AG10803 (cell line): ENCODE measurements around the gene HNRNPUL2.

Source experiments
- DNase-seq: peaks from one replicate; pipeline ENCODE4 v3.0.0; 2010; ENCODE audit warnings: low read depth
- H3K4me3 ChIP-seq: 2 replicates; pipeline ENCODE4 v1.5.1; 2011; ENCODE audit warnings: mild to moderate bottlenecking, low read length, control low read depth
- TF ChIP-seq, protein P1 (sequence below): conservative IDR thresholded peaks from 2 replicates; pipeline ENCODE4 v1.5.1; 2011; ENCODE audit warnings: mild to moderate bottlenecking, low read length, control low read depth, inconsistent platforms

HNRNPUL2 gene

DNA sequence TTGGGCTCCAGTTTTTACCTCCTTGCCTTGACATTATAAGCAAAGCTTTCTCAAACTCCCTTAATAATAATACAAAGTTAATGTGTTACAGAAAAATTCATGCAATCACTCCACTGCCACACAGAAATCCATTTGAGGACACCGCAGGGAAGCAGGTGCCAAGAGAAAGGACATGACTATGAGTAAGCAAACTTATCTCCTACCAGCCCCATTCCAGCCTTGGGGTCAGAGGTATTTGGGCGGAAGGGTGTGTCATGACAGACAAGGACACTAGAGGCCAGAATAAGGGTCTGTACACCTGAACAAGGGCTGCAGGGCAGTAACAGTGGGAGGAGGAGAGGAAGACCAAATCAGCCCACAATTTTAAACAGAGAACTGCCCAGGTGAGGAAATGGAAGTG lies 13.9 kb downstream of the HNRNPUL2 start:
- TF ChIP-seq, protein P1, sequence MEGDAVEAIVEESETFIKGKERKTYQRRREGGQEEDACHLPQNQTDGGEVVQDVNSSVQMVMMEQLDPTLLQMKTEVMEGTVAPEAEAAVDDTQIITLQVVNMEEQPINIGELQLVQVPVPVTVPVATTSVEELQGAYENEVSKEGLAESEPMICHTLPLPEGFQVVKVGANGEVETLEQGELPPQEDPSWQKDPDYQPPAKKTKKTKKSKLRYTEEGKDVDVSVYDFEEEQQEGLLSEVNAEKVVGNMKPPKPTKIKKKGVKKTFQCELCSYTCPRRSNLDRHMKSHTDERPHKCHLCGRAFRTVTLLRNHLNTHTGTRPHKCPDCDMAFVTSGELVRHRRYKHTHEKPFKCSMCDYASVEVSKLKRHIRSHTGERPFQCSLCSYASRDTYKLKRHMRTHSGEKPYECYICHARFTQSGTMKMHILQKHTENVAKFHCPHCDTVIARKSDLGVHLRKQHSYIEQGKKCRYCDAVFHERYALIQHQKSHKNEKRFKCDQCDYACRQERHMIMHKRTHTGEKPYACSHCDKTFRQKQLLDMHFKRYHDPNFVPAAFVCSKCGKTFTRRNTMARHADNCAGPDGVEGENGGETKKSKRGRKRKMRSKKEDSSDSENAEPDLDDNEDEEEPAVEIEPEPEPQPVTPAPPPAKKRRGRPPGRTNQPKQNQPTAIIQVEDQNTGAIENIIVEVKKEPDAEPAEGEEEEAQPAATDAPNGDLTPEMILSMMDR: no peak
- no peak for DNase-seq

DNA sequence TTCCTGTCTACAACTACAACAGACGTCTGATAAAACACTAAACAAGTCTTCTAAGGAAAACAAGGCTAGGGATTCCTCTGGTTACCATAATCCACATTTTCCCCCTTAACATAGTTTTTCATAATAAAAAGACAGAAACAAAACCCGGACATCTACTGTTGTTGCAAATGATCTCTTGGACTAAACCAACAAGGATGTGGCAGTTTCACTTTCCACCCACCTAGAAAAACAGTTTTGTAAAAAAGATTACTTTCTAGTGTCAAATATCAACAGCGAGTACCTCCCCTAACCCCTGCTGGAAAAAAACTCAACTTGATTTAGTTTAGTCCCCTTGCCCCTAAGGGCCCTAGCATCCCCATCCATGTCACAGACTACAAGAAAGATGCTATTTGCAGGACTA lies 14.4 kb downstream of the HNRNPUL2 start:
- no peak for DNase-seq
- TF ChIP-seq, protein P1: no peak
- no peak overlapping the region for H3K4me3 ChIP-seq

More for the DNA sequence above, 13.9 kb downstream of the HNRNPUL2 start:
- H3K4me3 ChIP-seq: no peak overlapping the region

DNA sequence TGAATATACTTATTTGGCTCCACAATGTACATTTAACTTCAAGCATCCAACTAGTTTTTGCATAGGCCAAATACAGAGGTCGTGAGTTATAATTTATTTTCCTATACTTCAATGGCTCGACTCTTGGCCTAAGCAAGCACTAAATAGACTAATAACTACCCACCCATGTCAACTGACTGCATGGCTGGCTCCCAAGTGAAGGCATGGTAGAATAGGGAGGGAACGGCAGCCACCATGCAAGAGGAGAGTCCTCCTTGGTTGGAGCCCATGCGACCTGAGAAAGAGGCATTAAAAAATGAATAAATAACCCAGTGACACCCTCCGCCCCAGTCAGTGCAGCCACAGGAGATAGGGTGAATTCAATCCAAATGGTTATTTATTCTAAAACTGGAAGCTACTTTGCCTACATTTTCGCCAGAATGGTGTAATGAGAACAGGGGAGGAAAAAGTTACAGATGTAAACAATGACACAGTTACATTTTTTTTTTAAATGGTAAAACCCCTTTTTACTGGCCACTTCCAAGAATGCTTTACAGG lies 14.9 kb downstream of the HNRNPUL2 start:
- TF ChIP-seq, protein P1: no peak
- no peak overlapping the region for H3K4me3 ChIP-seq
- no peak for DNase-seq

DNA sequence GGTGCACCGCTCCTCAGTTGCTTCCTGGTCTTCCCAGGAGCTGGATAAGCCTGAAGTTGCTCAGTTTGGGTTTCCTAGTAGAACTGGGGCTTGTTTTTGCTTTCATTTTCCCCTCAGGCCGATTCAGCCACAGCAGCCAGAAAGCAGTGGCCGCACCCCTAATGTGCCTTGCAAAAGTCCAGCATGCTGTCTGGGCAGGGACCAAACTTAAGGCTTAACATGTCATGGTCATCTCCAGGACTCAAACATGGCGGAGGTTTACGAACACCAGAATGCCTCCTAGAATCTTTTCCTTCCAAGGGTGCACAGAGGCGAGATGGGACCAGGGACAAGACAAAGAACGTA lies 17.3 kb downstream of the HNRNPUL2 start:
- peak overlapping the region; percentile 58 for H3K4me3 ChIP-seq
- TF ChIP-seq, protein P1: no peak
- DNase-seq: peak; percentile 50

DNA sequence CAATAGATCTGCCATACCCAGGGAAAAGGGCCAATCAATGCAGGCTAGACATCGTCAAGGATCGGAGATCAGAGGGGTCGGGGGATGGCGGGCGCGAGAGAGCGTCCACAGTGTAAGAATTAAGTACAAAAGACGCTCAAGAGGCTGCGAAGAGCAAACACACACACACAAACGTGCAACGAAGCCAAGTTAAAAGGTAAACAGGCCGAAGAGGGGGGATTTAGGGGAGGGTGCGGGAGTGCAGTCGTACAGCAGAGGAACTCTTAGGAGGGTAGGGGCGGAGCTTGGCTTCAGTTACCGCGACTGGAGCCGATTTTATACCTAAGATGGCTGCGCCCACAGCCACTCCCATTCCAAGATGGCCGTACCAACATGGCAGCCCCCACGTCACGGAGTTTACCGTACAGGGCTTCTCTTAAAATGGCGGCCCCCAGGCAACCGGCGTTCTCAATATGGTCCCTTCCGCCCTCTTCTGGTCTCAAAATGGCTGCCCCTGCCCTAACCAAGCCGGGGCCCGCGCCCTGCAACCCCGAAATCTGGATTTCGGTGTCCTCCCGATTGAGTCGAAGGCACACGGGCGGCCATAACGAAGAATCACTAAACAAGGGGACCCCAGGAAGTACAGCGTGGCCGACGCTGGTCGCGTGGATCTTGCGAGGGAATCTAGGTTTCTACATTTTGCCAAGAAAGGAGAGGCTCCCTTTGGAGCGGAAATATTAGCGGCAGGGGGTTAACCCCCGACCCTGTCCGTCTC lies 17.8 kb downstream of the HNRNPUL2 start:
- peak overlapping the region; percentile 71 for H3K4me3 ChIP-seq
- TF ChIP-seq, protein P1: no peak
- peak; percentile 98 for DNase-seq

DNA sequence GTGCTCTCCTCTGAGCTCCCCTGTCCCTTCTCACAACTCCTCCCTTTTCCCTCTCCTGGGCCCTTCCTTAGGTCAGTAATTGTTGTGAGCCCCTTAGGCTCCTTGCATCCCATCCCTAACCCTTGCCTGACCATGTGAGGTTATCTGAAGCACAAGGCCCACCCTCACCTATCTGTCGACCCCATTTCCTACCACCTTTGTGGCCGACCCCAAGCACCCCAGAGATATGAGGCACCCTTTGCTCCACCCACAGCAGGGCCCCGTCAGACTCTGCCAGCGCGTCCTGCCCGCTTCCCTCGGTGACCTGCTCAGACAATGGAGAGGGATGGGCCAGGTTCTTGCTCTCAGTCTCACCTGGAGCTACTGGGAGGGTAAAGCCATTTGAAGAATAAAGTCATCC lies 18.5 kb downstream of the HNRNPUL2 start:
- no peak for DNase-seq
- TF ChIP-seq, protein P1: no peak
- H3K4me3 ChIP-seq: peak overlapping the region; percentile 71

DNA sequence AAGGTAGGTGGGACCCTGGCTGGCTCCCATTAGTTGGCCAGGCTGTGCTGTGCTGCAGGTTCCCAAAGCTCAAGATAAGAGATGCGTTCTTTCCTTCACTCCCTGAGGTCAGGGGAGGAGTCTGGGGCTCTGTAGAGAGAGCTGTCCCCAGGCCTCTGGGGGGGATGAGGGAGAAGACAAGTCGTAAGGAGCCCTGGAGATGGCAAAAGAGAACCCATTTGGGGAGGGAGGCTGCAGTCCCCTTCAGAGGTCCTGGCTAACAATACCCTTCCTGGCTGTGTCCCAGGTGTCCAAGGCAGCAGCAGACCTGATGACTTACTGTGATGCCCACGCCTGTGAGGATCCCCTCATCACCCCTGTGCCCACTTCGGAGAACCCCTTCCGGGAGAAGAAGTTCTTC lies 18.9 kb downstream of the HNRNPUL2 start:
- DNase-seq: no peak
- H3K4me3 ChIP-seq: no peak overlapping the region
- TF ChIP-seq, protein P1: no peak
